K562 (cell line): ENCODE data around the gene SMAD3. TPM values are rescaled to one million over a fixed set of nuclear protein-coding genes. Genes with fewer than 3 reads are reported as not detected.

Experiments
- CHCHD3 ChIP-seq: fragments of 250-450 bp; sonication (Bioruptor Pico); IDR thresholded peaks from 2 replicates; pipeline ENCODE4 v2.1.2; 2022; ENCODE audit warnings: mild to moderate bottlenecking
- E2F6 ChIP-seq, 2 experiments: IDR thresholded peaks; 2 replicates each; pipeline ENCODE4 v1.6.1; 2011; ENCODE audit warnings: borderline replicate concordance in 1 of 2, control low read depth in 1 of 2, low read depth in 1 of 2, low read length in 1 of 2, mild to moderate bottlenecking in 1 of 2, mixed read lengths in 1 of 2, moderate library complexity in 1 of 2; ENCODE audit not compliant: insufficient read depth in 1 of 2, insufficient read length in 1 of 2, poor library complexity in 1 of 2, severe bottlenecking in 1 of 2; ENCODE audit errors: extremely low read depth in 1 of 2
- PHB ChIP-seq: fragments of 250-450 bp; sonication (Bioruptor Pico); IDR thresholded peaks from 2 replicates; pipeline ENCODE4 v1.5.0; 2021
- PHB2 ChIP-seq: fragments of 450-650 bp; IDR thresholded peaks from 2 replicates; pipeline ENCODE4 v1.6.1; 2017; ENCODE audit warnings: low read depth
- RB1 ChIP-seq: fragments of 450-650 bp; IDR thresholded peaks from 2 replicates; pipeline ENCODE4 v1.6.1; 2017; ENCODE audit warnings: low read depth, mild to moderate bottlenecking
- ZNF12 ChIP-seq: sonication (generic); formaldehyde crosslinking; IDR thresholded peaks from 2 replicates; pipeline ENCODE4 v1.4.0; 2020; ENCODE audit warnings: mild to moderate bottlenecking, missing genetic modification reagents
- ZNF740 ChIP-seq, 3 experiments: fragments of 200-800 bp in 1 of 3; sonication (Bioruptor generic) in 1 of 3; sonication (generic) in 1 of 3; formaldehyde crosslinking in 1 of 3; IDR thresholded peaks; 2 replicates each; pipeline versions ENCODE4 v1.6.1 to v1.8.0; 2016 to 2022; ENCODE audit warnings: mild to moderate bottlenecking in 2 of 3, missing compliant biosample characterization in 2 of 3, missing genetic modification characterization in 2 of 3, missing genetic modification reagents in 1 of 3
- polyA plus RNA-seq, 8 experiments: library from polyadenylated mRNA; depleted of rRNA in 4 of 8; stranded (reverse) in 5 of 8; unstranded in 3 of 8; fragments of >200 nt; fragmentation: Nextera tagmentation in 2 of 8; fragmentation: Illumina TruSeq in 1 of 8; extraction: Ambion mirVana in 2 of 8; extraction: Trizol in 1 of 8; gene quantifications; 2 replicates each; pipeline versions ENCODE4 v1.2.1 to v1.2.3, GENCODE V29; 2011 to 2014; ENCODE audit warnings: inconsistent platforms in 1 of 8, missing spikeins in 1 of 8
- total RNA-seq, 7 experiments: library from RNA; depleted of rRNA in 6 of 7; stranded (reverse); fragments of >200 nt in 6 of 7; fragmentation: Illumina TruSeq in 2 of 7; extraction: Trizol in 2 of 7; gene quantifications; 2 replicates each; pipeline versions ENCODE4 v1.2.1 to v1.2.3, GENCODE V29; 2011 to 2021; ENCODE audit warnings: low replicate concordance in 1 of 7
- TF ChIP-seq, protein P1 (sequence below): sonication (generic); formaldehyde crosslinking; IDR thresholded peaks from 2 replicates; pipeline ENCODE4 v1.8.1; 2023; ENCODE audit warnings: mild to moderate bottlenecking, missing genetic modification reagents
- TF ChIP-seq, protein P2 (sequence below): fragments of 150-350 bp; conservative IDR thresholded peaks from 2 replicates; pipeline ENCODE4 v1.6.1; 2014; ENCODE audit warnings: low read length

Gene SMAD3
- total and polyA plus RNA-seq, 9 of the 15 experiments (the other 6 are each of a cell fraction or from before 2014, with no cell fraction given), result 4.3 to 39.2 (median 11.1) TPM

- TF ChIP-seq ZNF740 (CRISPR knock-in tag; IDR thresholded peaks at IDR 0.05), result no peak
- TF ChIP-seq ZNF740 (tag; IDR thresholded peaks at IDR 0.05), result no peak
- TF ChIP-seq, protein P1, sequence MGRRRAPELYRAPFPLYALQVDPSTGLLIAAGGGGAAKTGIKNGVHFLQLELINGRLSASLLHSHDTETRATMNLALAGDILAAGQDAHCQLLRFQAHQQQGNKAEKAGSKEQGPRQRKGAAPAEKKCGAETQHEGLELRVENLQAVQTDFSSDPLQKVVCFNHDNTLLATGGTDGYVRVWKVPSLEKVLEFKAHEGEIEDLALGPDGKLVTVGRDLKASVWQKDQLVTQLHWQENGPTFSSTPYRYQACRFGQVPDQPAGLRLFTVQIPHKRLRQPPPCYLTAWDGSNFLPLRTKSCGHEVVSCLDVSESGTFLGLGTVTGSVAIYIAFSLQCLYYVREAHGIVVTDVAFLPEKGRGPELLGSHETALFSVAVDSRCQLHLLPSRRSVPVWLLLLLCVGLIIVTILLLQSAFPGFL (CRISPR knock-in tag), result no peak
- no peak for TF ChIP-seq CHCHD3
- TF ChIP-seq, protein P2, sequence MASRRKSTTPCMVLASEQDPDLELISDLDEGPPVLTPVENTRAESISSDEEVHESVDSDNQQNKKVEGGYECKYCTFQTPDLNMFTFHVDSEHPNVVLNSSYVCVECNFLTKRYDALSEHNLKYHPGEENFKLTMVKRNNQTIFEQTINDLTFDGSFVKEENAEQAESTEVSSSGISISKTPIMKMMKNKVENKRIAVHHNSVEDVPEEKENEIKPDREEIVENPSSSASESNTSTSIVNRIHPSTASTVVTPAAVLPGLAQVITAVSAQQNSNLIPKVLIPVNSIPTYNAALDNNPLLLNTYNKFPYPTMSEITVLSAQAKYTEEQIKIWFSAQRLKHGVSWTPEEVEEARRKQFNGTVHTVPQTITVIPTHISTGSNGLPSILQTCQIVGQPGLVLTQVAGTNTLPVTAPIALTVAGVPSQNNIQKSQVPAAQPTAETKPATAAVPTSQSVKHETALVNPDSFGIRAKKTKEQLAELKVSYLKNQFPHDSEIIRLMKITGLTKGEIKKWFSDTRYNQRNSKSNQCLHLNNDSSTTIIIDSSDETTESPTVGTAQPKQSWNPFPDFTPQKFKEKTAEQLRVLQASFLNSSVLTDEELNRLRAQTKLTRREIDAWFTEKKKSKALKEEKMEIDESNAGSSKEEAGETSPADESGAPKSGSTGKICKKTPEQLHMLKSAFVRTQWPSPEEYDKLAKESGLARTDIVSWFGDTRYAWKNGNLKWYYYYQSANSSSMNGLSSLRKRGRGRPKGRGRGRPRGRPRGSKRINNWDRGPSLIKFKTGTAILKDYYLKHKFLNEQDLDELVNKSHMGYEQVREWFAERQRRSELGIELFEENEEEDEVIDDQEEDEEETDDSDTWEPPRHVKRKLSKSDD, result no peak
- no peak for TF ChIP-seq ZNF12 (CRISPR knock-in tag)
- TF ChIP-seq PHB (CRISPR knock-in tag), result no peak
- no peak for TF ChIP-seq PHB2
- TF ChIP-seq E2F6 (IDR thresholded peaks at IDR 0.05; ENCODE audit: borderline replicate concordance in 1 of 2, extremely low read depth in 1 of 2, insufficient read depth in 1 of 2, insufficient read length in 1 of 2, low read depth in 1 of 2, low read length in 1 of 2, poor library complexity in 1 of 2, severe bottlenecking in 1 of 2), result no peak
- no peak for TF ChIP-seq RB1
Measured at GRCh38 chr15:67101911-67102598, 36.7 kb downstream of the SMAD3 start (continued).
